Common myeloid progenitor, CD34-positive (primary cell): ENCODE results near the gene MYBPC3.

ENCODE experiments used
- CTCF ChIA-PET: fragments of 350-600 bp; sonication (Branson Sonifier 250); formaldehyde crosslinking; loops from one replicate; lab custom pipeline; 2021; ENCODE audit warnings: antibody characterized with exemption; lab: Charles Lee
- POLR2A ChIA-PET: fragments of 350-600 bp; sonication (Branson Sonifier 250); formaldehyde crosslinking; loops from one replicate; lab custom pipeline; 2021; ENCODE audit warnings: antibody characterized with exemption; lab: Charles Lee
- DNase-seq, 3 donors: peaks; one replicate each; pipeline versions ENCODE4 v3.0.0 to v3.0.0-alpha.2; 2013
- H3K27ac ChIP-seq, 2 experiments: 1 replicate in 1 of 2; 2 replicates in 1 of 2; pipeline ENCODE4 v1.7.0; 2013; ENCODE audit warnings: inconsistent platforms in 2 of 2, low read length in 2 of 2, mild to moderate bottlenecking in 2 of 2, low read depth in 1 of 2, moderate library complexity in 1 of 2; ENCODE audit not compliant: severe bottlenecking in 2 of 2, insufficient read depth in 1 of 2, poor library complexity in 1 of 2
- H3K27me3 ChIP-seq, 5 experiments: replicated peaks in 2 of 5; 1 replicate in 3 of 5; 2 replicates in 2 of 5; pipeline versions ENCODE4 v1.6.1 to v1.7.0; 2013; ENCODE audit warnings: low read length in 4 of 5, mild to moderate bottlenecking in 2 of 5, moderate library complexity in 2 of 5, inconsistent platforms in 1 of 5; ENCODE audit not compliant: insufficient read depth in 5 of 5, control insufficient read depth in 4 of 5
- H3K36me3 ChIP-seq, 4 experiments: 1 replicate in 2 of 4; 2 replicates in 2 of 4; pipeline versions ENCODE4 v1.6.1 to v1.7.0; 2013; ENCODE audit warnings: low read length in 3 of 4, control low read depth in 1 of 4, mild to moderate bottlenecking in 1 of 4; ENCODE audit not compliant: control insufficient read depth in 4 of 4, insufficient read depth in 4 of 4
- H3K4me1 ChIP-seq, 4 experiments: 1 replicate in 3 of 4; 2 replicates in 1 of 4; pipeline versions ENCODE4 v1.6.1 to v1.7.1; 2013; ENCODE audit warnings: low read length in 3 of 4, mild to moderate bottlenecking in 3 of 4, control low read depth in 1 of 4, inconsistent platforms in 1 of 4, moderate library complexity in 1 of 4; ENCODE audit not compliant: control insufficient read depth in 4 of 4, insufficient read depth in 4 of 4; ENCODE audit errors: control extremely low read depth in 1 of 4
- H3K4me3 ChIP-seq, 7 experiments: 1 replicate in 4 of 7; 2 replicates in 3 of 7; pipeline versions ENCODE4 v1.5.1 to v1.7.0; 2013; ENCODE audit warnings: mild to moderate bottlenecking in 7 of 7, low read length in 6 of 7, moderate library complexity in 6 of 7, inconsistent platforms in 2 of 7, low read depth in 2 of 7, control low read depth in 1 of 7; ENCODE audit not compliant: insufficient read depth in 4 of 7, control insufficient read depth in 1 of 7; ENCODE audit errors: extremely low read depth in 1 of 7
- H3K9me3 ChIP-seq, 5 experiments: 1 replicate in 4 of 5; 2 replicates in 1 of 5; pipeline versions ENCODE4 v1.6.1 to v1.7.1; 2013; ENCODE audit warnings: low read length in 4 of 5, mild to moderate bottlenecking in 2 of 5, inconsistent platforms in 1 of 5, low read depth in 1 of 5, moderate library complexity in 1 of 5; ENCODE audit not compliant: control insufficient read depth in 4 of 5, insufficient read depth in 2 of 5; ENCODE audit errors: control extremely low read depth in 1 of 5
- WGBS: methylation state at CpG from one replicate; pipeline ENCODE4 v1.1.5; 2013; ENCODE audit not compliant: insufficient coverage; 5-methylcytosine and 5-hydroxymethylcytosine counted together

Gene MYBPC3

DNA sequence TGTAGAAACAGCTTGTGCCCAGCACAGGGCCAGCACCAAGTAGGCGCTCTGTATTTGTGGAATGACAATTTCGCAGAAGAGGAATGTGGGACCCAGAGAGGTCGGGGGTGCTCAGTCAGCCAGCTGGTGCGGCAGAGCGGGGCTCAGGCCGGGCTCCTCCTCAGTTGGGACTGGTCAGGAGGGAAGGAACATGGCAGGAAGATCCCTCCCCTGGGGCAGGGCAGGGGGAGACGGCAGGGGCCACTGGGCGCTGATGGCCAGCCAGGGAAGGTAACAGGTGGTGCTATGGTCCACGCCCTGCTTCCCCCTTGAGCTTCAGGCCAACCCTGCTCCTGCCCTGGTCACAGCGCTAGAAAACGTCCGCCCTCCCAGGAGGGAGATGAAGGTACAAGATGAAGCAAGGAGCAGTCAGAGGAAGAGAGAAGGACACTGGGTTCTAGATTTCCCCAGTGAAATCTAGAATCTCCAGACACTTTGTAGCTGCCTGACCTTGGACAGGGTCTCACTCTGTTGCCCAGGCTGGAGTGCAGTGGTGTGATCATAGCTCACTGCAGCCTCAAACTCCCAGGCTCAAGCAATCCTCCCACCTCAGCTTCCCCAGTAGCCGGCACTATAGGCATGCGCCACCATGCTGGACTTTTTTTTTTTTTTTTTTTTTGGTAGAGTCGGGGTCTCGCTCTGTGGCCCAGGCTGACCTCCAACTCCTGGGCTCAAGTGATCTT, 39.4 kb upstream of the MYBPC3 start:
- DNase-seq: no peak
- peak overlapping the region in 1 of 7 experiments; percentile 60 for H3K4me3 ChIP-seq
- 95% methylated on average over 13 of the region's 16 CpGs for WGBS
- H3K27me3 ChIP-seq: no peaks in the 10 kb centered on the region
- peaks cover 9 to 88% (median 87%) of the 10 kb centered on the region in 4 experiments for H3K4me1 ChIP-seq
- no peaks in the 10 kb centered on the region for H3K9me3 ChIP-seq
- POLR2A ChIA-PET: interaction anchor here (0.6 to 5.2 kb wide), 6 partner anchors 8 to 31 kb away, joined by 3 to 68 read pairs (median 4); partner anchors contain the start of genes SLC39A13 and SPI1
- CTCF ChIA-PET: interaction anchor here (0.6 to 13.8 kb wide), 6 partner anchors 8 to 389 kb away, joined by 3 to 138 read pairs (median 38); partner anchors contain the start of genes SLC39A13 and SPI1
- H3K27ac ChIP-seq: no peak overlapping the region
- peaks cover 0 to 6% (median 0%) of the 10 kb centered on the region in 4 experiments for H3K36me3 ChIP-seq

DNA sequence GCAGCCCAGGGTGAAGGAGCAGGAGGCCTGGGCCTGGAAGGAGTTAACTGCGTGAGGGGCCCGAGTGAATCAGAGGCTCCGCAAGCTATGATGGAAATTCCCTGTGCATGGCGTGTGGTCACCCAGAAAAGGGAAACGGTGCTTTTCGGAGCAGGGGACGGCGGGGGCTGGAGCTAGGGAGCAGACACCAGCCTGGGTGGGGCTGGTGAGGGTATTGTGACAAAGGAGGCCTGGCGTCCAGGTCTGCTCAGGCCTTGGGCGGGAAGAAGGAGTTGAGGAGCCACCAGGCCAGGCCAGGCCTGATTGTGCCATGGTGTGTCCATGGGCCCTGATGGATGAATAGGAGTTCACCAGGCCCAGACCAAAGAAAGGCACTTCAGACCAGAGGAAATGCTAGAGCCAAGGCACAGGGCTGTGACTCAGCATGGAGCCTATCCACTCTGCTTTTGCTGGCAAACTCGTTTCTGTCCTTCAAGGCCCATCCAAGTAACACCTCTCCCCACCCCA, 38.6 kb upstream of the MYBPC3 start:
- Histone ChIP-seq H3K27ac (no peak overlapping the region), H3K9me3 (no peaks in the 10 kb centered on the region), H3K4me1 (peaks cover 9 to 84% (median 83%) of the 10 kb centered on the region in 4 experiments), H3K27me3 (no peaks in the 10 kb centered on the region), H3K4me3 (no peak overlapping the region), H3K36me3 (peaks cover 0 to 6% (median 0%) of the 10 kb centered on the region in 4 experiments)
- 77% methylated on average over 11 of the region's 11 CpGs for WGBS
- CTCF ChIA-PET: interaction anchor here (2.2 to 13.8 kb wide), 4 partner anchors 9 to 18 kb away, joined by 12 to 138 read pairs (median 100); partner anchors contain the start of genes SLC39A13 and SPI1
- DNase-seq: peak in 2 of 3 donors; percentile 59 to 69
- POLR2A ChIA-PET: interaction anchor here (1.2 to 5.2 kb wide), 2 partner anchors 9 to 14 kb away, joined by 8 to 68 read pairs; partner anchors contain the start of gene SPI1

DNA sequence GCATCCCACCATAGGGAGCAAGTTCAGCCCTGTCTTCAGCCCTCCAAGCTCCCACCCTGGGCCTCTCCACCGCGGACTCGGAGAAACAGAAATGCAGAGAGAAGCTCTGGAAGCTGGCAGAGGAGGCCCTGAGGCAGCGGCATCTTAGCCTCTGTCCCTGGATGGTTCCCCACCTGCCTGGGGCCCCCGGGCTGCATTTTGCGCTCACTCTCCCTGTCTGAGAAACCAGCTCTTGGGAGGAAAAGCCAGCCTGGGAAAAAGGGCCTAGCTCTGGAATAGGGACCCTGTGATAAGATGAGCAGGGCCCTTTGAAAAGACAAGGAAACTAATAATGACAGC, 37.9 kb upstream of the MYBPC3 start:
- Histone ChIP-seq H3K4me3 (no peak overlapping the region), H3K36me3 (peaks cover 0 to 6% (median 0%) of the 10 kb centered on the region in 4 experiments), H3K27ac (peak overlapping the region in 1 of 2 experiments; percentile 25), H3K9me3 (no peaks in the 10 kb centered on the region), H3K4me1 (peaks cover 6 to 77% (median 75%) of the 10 kb centered on the region in 4 experiments), H3K27me3 (no peaks in the 10 kb centered on the region)
- DNase-seq: no peak
- CTCF ChIA-PET: interaction anchor here (1.2 to 13.8 kb wide), 6 partner anchors 9 to 62 kb away, joined by 3 to 138 read pairs (median 38); partner anchors contain the start of genes SLC39A13 and SPI1
- 94% methylated on average over 6 of the region's 6 CpGs for WGBS
- POLR2A ChIA-PET: interaction anchor here (1.0 to 5.2 kb wide), 3 partner anchors 10 to 13 kb away, joined by 5 to 68 read pairs (median 15); partner anchors contain the start of gene SPI1

DNA sequence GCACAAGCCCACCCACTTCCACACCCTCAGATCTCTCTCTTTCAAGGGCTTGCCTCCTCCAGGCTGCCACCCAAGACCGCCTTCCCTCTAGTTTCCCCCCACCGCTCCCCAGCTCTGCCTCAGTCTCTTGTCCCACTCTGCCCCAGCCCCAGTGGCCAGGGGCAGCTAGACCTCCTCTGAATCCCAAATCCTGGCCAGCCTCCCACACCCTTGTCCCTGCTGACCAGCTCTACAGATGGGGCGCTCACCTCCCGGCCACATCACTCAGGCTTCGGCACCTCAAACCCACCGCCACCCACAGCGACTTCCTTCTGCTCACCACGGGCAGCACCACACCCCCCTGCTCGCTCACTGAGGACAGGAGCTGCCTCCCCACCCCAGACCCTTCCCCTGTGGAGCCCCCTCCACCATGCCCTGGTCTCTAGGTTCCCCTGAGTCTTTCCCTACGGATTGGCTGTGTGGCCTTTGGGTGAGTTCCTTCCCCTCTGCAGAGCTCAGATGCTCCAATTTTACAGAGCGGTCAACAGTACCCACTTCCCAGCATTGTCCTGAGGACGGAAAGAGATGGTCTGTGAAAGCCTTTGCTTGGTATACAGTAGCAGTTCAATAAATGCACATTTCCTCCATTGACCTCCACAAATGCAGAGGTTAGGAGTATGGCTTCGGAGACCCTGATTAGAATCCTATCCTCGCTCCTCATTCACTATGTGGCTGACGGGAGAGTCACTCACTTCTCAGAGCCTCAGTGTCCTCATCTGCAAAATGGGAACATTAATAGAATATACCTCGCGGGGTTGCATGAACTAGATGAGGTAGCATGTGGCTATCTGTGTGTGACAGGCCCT, 37.3 kb upstream of the MYBPC3 start:
- ChIA-PET CTCF (interaction anchor here (1.2 to 13.8 kb wide), 6 partner anchors 10 to 63 kb away, joined by 3 to 138 read pairs (median 38); partner anchors contain the start of genes SLC39A13 and SPI1), POLR2A (interaction anchor here (0.6 to 2.7 kb wide), 3 partner anchors 10 to 30 kb away, joined by 3 to 15 read pairs (median 5); partner anchors contain the start of gene SPI1)
- 45% methylated on average over 11 of the region's 17 CpGs for WGBS
- no peaks in the 10 kb centered on the region for H3K9me3 ChIP-seq
- H3K27ac ChIP-seq: no peak overlapping the region
- peaks cover 6 to 71% (median 70%) of the 10 kb centered on the region in 4 experiments for H3K4me1 ChIP-seq
- no peaks in the 10 kb centered on the region for H3K27me3 ChIP-seq
- peak overlapping the region in 1 of 7 experiments; percentile 43 for H3K4me3 ChIP-seq
- peak in 1 of 3 donors; percentile 59 for DNase-seq
- peaks cover 0 to 6% (median 0%) of the 10 kb centered on the region in 4 experiments for H3K36me3 ChIP-seq

DNA sequence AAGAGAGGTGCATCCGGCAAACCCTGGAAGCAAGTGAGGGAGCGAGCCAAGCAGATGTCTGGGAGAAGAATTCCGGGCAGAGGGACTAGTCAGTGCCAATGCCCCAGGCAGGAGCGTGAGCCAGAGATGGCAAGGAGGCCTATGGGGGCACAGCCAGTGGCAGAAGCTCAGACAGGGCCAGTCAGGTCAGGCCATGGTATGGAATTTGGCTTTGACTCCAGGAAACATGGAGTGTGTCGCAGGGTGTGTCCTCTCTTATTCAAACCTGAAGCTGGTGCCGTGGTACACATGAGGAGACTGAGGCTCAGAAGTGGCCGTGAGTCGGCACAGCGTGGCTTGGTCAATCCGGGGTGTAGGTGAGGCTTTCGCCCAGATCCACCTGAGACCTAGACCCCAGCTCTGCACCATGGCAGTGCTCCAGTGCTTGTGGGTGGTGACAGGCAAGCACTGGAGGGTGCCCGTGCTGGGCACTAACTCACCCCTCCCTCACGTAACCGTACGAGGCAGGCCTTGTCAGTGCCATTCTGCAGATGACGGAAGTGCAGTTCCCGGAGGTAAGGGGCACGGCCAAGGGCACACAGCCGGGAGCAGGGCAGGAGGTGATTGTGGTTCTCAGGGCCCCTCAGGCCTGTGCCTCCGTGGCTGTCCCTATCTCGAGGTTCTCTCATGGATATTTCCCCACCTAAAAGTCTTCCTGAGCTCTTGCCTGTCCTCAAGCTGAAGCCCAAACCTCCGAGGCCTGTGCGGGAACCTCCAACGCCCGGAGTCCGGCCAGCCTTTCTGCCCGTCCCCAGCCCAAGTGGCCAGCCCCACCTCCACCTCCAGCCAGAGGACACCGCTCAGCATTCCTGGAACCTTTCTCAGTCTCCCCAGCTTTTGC, 36.4 kb upstream of the MYBPC3 start:
- Histone ChIP-seq H3K27me3 (no peaks in the 10 kb centered on the region), H3K9me3 (no peaks in the 10 kb centered on the region), H3K4me1 (peaks cover 6 to 62% (median 61%) of the 10 kb centered on the region in 4 experiments), H3K36me3 (peaks cover 0 to 6% (median 0%) of the 10 kb centered on the region in 4 experiments), H3K4me3 (peak overlapping the region in 2 of 7 experiments; percentile 19 to 34), H3K27ac (no peak overlapping the region)
- 88% methylated on average over 25 of the region's 28 CpGs for WGBS
- POLR2A ChIA-PET: interaction anchor here (0.6 to 2.7 kb wide), 4 partner anchors 10 to 29 kb away, joined by 3 to 15 read pairs (median 4); partner anchors contain the start of gene SPI1
- DNase-seq: no peak
- CTCF ChIA-PET: interaction anchor here (1.2 to 13.8 kb wide), 7 partner anchors 9 to 64 kb away, joined by 3 to 138 read pairs (median 12); partner anchors contain the start of genes SLC39A13 and SPI1
